NCI-H146 (cell line): ENCODE data around the gene TTC39C.
A peak's percentile ranks its signal among the peaks of the same experiment; 100 is the strongest.

Experiments
- DNase-seq: peaks from one replicate; lab custom pipeline; 2025; lab: John Stamatoyannopoulos, UW

The TTC39C gene

GRCh38 chr18:24083550-24083949 is 69.0 kb downstream of the TTC39C start:
- no peak for DNase-seq

- peak; percentile 95 for DNase-seq
These were observed 71.5 kb downstream of the TTC39C start for GRCh38 chr18:24086082-24086481.

DNA sequence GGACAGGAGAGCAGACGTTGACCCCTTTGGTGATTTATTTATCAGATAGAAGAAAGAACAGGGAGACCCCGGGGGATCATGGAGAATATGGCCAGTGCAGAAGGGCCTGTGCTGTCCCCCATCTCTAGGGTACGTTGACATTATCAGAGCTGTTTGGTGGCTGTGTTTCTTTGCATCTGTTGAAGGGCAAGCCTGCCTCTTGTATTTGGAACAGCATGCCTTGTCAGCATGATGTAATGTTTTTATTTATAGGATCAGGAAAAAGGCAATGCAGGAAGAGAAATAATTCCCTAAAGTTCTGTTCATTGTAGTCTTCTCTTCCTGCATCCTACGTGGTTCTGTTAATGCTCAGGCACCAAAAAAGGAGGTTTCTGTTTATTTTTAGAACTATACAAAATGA is 74.5 kb downstream of the TTC39C start:
- peak; percentile 34 for DNase-seq

- DNase-seq: peak; percentile 19
These were observed 75.2 kb downstream of the TTC39C start for GRCh38 chr18:24089515-24090337.

- no peak for DNase-seq
These were observed 76.3 kb downstream of the TTC39C start for GRCh38 chr18:24090876-24091275.

- DNase-seq: no peak
These were observed 80.0 kb downstream of the TTC39C start for GRCh38 chr18:24094561-24094960.

- no peak for DNase-seq
These were observed 81.4 kb downstream of the TTC39C start for GRCh38 chr18:24095976-24096375.

GRCh38 chr18:24103320-24104021 is 88.9 kb downstream of the TTC39C start:
- DNase-seq: no peak

DNA sequence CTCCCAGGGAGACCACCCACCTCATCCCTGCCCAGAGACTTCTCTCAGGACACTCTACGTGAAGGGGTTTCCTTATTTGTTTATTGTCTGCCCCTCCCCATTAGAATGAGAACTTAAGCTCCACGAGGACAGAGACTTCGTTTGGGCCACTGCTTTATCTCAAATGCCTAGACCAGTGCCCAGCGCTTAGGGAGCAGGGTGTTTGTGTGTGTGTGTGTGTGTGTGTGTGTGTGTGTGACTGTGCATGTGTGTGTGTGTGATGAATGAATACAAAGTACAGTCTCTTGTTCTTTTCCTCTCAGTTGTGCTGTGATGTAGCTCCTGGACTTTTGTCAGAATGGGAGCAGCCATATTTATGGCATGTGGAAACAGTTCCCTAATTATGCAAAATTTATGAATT is 89.9 kb downstream of the TTC39C start:
- no peak for DNase-seq

DNA sequence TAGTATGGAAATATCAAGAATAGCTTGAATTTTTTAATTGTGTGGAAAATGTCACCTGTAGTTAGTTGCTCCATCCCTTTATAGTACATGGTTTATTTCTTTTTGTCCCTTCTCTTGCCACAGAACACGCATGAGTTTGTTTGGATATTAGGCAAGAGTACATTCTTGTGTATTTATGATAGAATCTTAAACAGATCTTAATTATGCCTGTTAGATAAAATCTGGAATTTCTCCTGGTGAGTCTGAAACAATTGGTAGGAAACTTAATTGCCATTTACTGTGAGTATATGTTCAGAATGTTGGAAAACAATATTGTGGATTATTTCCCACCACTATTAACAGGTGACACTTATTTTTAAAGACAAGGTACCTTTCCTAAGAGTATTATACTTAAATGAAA is 94.1 kb downstream of the TTC39C start:
- DNase-seq: no peak

GRCh38 chr18:24111936-24112335 is 97.4 kb downstream of the TTC39C start:
- peak; percentile 42 for DNase-seq

DNA sequence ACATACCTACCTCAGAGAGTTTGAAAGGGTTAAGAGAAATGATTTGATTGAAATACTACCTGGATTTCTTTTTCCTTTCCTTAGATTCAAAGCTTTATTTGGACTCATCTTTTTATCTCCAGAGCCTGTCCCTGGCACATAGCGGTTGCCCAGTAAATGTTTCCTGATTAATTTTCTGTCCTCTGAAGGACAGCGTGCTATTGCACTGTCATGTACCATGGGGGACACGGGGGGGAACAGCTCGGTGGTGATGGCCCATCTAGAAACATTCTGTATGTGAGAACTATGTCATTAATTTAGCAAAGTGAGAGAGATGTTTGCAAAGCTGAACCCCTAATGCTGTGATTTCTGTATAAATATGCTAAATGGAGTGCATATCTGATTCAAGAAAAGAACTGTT is 97.9 kb downstream of the TTC39C start:
- no peak for DNase-seq

- peak; percentile 99 for DNase-seq
These were observed 98.5 kb downstream of the TTC39C start for GRCh38 chr18:24112874-24113615.

- no peak for DNase-seq
These were observed 100.5 kb downstream of the TTC39C start for GRCh38 chr18:24114924-24115549.

DNA sequence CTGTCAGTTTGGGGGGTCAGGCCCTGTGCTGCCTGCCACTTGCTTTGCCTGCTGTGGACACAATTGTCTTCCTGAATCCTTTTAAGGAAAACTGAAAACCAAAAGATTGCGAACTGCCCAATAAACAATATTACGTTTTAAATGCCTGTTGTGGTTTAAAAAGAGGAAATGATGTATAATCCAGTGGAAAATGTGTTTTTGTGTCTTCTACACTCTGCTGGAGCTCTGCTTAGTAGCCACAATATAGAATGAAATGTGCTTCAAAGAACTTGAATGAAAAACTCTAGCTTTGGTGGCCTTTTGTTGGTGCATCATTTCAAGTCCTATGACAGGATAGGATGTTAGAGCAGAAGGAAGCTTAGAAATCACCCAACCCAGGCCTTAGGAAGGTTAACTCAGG is 101.1 kb downstream of the TTC39C start:
- DNase-seq: no peak

DNA sequence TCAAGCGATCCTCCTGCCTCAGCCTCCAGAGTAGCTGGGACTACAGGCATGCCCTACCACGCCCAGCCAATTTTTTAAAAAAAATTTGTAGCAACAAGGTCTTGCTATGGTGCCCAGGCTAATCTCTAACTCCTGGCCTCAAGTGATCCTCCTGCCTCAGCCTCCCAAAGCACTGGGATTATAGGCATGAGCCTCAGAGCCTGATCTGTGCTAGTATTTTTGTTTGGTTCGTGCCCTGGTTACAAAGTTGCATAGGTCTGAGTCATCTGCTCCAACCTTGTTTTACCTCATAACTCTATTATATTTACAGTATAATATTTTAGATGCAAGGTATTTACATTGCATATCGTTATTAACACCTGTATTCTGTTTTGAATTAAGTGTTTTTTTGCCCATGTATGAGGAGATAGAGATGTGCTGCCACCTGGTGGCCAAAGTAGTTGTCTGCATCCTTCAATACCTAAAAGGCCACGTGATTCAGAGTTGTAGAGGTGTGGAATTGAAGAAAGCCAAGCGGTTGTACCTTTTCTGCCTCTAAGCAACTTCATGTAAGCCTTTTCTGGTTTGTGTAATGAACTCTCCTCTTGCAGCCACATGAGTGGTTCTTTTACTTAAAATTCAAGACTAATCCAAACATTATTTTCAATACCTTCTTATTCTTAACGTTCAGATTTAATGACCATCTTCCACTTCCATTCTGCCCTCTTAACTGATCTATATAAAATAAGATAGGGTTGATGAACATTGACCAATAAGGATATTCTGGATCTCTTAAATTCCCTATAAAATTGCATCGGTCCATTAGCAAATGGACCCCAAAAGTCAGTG is 104.4 kb downstream of the TTC39C start:
- peak; percentile 84 for DNase-seq

- no peak for DNase-seq
These were observed 106.1 kb downstream of the TTC39C start for GRCh38 chr18:24120676-24121075.

DNA sequence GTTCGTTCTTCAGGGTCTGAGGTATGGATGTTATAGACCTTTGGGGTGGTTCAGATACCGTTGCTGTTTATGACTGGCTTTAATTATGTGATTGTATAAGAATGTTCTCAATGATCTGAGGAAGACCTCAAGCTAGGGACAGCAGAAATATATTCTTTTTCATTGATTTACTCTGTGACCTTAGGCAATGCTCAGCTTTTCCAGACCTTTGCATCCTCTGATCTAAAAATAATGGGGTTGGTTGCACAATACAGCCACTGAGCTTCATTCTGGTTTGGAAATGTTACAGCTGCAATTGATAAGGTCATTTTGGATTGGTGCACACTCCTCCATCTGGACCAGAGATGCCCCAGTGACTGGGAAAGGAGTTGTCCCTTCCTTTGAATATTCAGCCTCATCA is 107.1 kb downstream of the TTC39C start:
- DNase-seq: no peak

- no peak for DNase-seq
These were observed 111.8 kb downstream of the TTC39C start for GRCh38 chr18:24126155-24126961.

DNA sequence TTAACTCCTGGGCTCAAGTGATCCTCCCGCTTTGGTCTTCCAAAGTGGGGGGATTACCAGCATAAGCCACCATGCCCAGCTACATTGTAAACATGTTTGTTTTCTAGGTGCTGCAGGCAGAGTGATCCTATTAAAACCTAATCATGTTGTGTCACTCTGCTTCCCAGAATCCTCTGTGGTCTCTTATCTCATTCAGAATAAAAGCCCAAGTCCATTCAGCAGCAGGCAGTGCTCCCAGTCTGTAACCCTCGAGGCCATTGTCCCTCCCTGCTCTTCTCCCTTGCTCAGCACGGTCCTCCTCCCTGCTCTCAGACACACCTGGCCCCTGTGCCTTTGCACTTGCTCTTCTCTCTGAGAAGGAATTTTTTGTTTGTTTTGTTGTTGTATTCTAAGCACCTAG is 113.2 kb downstream of the TTC39C start:
- no peak for DNase-seq

DNA sequence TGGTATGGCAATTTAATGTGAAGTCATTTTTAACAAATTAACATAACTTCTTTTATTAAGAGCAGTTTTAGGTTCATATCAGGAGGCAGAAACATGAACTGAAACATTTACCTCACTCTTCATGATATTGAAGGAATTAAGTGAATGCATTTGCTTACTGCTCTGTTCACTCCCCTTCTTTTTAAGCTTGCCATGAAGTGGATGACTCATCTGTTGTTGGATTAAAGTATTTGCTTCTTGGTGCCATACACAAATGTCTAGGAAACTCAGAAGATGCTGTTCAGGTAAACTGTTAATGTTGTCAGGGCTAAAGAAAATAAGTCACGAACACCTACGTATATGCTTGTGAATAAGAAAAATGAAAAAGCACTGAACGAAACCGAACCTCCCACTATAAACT is 114.1 kb downstream of the TTC39C start:
- DNase-seq: no peak
